Astrocyte (in vitro differentiated cells and primary cell): ENCODE results near the gene CDH18.

Experiments used
- CTCF ChIP-seq: IDR thresholded peaks from 2 replicates; pipeline ENCODE4 v1.5.1; 2011; ENCODE audit warnings: low read depth, mild to moderate bottlenecking, inconsistent platforms, low read length, moderate library complexity; ENCODE audit not compliant: insufficient read depth
- EZH2 ChIP-seq: IDR thresholded peaks from 2 replicates; pipeline ENCODE4 v1.6.1; 2012; ENCODE audit warnings: mild to moderate bottlenecking, low read length, inconsistent platforms; ENCODE audit not compliant: insufficient read depth

DNA sequence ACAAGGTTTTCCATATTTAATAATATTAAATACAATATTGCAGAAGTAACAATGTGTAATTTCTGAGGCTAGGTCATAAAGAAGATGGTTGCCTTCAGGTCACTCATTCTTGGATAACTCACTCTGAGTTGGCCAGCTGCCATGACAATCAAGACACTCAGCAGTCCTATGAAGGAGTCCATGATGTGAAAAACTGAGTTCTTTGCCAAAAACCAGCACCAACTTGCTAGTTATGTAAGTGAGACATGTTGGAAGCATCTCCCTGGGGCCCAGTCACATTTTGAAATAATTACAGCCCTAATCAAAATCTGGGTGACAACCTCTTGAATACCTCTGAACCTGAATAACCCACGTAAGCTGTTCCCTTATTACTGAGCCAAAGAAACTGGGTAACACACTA lies 453.2 kb downstream of the CDH18 start:
- TF ChIP-seq EZH2 = no peak
- TF ChIP-seq CTCF = no peak
